Stimulated activated CD4-positive, alpha-beta T cell treated with anti-CD3 and anti-CD28 coated beads, Interleukin-1b, Interleukin-23, amount 100 ng/mL, for 4 hours (primary cell): ENCODE results near the gene REEP3.

Source experiments
- DNase-seq, 2 donors: peaks; one replicate each; pipeline ENCODE4 v3.0.0-alpha.2; 2020; ENCODE audit warnings: low read depth in 2 of 2

The REEP3 gene

DNA sequence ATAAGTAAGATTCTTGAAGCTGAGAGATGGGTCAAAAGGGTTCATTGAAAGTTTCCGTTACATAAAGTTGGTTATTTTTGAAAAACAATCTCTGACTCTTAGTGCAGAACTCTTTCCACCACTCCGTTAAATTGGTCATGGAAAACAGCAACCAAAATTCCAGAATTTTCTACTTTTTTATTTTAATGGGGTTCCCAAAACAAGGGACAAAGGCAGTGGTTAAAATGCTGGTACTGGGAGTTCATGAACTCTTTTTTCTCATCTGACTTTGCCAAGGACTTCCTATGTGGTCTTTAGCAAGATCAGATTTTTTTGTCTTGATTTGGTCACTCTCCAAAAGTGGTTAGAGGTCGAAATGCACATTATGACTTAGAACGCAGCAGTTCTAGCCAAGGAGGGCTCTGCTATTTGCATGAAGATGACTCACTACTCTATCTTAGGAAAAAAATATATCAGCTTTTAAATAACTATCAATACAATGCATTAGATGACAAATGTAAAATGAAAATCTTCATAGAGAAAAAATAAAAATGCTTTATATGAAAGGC, 145.7 kb downstream of the REEP3 start:
- DNase-seq: no peak

DNA sequence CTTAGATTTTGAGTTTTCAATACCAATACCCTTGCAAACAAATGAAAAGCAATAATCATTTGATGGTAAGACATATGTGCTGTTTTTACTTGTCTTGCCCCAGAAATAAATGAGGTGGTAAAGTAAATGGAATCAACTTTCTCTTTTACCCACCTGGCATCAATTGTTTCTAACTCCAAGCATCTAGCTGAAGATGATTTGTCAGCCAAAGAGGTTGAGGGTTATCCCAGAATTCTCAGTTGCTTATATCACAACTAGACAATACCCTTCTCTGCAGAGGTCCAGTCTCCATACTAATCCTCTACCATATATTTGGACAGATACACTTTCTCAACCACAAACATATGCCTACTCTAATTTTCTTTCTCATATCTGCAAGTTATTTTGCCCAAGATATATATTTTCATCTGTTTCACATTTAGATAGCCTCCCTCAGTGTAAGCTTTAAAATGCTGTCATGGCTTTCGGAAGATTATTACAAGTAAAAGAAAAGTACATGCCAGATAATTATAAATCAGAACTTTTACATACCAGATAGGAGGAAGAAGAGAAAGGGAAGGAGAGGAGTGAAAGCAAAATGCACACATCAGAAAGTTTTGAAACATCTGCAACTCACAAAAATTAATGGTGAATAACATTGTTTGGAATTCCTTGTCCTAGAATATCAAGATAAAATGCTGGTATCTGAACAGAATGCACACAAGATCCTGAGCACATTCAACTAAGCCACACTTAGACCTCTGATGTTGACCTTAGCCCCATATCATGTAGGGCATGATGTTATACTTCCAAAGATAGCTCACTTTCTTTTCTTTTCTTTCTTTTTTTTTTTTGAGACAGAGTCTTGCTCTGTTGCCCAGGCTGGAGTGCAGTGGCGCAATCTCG, 146.6 kb downstream of the REEP3 start:
- no peak for DNase-seq

DNA sequence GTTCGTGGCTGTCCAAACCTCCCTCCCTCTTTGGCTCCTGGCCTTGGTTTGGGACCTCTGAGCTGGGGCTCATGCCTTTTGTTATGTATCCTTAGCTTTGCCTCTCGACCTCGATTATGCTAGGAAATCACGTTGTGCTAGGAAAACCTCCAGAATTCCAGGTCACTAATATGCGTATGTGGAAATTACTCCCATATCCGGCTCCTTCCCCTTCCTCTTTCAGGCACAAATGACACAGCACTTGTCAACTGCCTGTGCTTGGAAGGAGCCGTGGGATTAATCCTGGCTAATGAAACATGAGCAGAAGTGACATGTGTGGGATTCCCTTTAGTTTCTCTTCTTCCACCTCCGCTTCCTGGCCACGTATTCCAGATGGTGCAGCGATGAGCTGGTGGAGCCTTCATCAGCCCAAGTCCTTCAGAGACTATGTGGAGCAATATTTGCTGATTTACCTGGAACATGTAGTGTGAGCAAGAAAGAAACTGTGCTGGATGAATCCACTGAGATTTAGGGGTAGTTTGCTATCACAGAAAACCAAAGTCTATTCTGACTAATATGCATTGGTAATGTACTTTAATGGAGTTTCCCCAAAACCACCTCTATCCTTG, 149.2 kb downstream of the REEP3 start:
- DNase-seq: no peak

DNA sequence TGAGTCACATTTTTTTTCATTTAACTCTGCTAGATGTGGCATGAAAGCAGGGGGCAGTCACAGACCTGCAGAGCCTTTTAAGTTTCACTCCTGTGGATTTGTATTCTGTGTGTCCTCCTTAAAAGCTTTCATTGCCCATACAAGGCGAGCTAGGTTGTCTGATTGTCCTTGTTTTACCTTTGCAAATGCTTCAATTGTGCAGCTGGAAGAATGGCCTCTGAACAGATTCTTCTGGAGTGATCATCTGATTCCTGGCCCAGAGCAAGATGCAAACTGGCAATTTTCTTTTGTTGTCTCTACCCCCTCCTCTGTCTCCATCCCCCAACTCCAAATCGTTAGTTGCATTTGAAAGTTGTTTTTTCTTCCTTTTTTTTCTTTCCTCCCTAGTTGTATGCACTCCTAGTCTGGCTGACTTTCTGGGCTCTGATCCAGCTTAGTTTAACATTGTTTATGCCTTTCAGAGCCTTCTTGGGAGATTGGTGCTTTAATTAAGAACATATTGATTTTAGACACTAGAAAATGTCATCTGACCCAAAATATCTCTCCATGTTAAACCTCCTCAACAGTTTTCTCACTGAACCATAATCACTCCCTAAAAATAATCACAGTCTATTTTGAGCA, 150.2 kb downstream of the REEP3 start:
- DNase-seq: no peak

DNA sequence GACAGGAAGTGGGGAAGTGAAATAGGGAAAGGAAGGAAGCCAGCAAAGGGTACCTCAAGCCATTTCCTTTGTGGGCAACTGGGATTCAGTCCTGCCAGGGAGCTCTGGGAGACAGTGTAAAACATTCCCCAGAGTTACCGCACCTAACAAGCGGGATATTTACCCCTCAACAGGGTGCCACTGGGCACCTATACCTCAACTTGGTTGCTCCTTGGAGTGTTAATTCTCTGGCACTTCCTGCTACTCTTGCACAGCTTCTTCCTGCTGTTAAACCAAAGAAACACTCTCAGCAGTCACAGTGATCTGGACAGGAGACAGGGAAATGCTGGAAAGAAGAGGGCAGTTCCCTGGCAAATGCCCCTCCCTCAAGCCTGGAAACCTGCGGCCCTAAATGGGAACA, 151.3 kb downstream of the REEP3 start:
- no peak for DNase-seq

DNA sequence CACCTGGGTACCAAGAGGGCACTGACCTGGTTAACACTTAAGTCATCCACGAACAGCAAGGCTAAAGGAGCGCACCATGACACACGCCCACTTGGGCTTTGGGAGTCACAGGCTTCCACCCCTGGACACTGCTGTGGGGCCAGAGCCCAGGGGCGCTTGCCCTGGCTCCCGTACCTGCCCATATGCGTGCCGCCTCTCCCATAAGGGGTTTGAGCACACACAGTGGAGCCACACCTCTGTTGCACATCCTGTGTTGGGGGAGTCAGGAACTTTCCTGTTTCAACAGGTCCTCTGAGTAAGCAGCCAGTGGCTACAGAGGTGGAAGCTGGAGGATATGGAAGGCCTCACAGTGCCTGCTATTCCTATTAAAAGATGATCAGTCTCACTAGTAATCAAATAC, 152.0 kb downstream of the REEP3 start:
- no peak for DNase-seq

DNA sequence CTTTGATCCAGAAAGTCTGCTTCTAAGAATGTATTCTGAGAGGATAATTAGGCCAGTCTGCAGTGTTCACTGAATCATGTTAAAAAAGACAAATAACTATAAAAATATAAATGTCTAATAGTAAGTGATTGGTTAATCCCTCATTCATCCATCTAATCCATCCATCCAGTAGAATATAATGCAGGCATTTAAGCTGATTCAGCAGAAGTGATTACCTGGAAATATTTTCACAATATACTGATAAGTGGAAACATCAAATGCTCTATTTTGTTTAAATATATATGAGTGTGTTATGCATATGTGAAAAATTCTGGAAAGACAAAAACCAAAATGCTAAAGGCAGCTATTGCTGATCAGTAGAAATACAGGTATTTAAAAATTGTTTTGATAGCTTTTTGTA, 152.6 kb downstream of the REEP3 start:
- no peak for DNase-seq
